WTC11 (cell line): ENCODE data around the gene ZNF714. TPM values are rescaled to one million over a fixed set of nuclear protein-coding genes. Genes with fewer than 3 reads are reported as not detected.

Experiments used
- ATAC-seq: fragments of 200-7000 bp; cut with Tn5 transposase; 2 replicates; pipeline ENCODE4 v1.10.0; 2021; ENCODE audit warnings: mild to moderate bottlenecking, moderate library complexity
- CTCF ChIA-PET: fragments of 300-600 bp; sonication (Branson Sonifier 250); formaldehyde crosslinking; loops from one replicate; lab custom pipeline; 2021; ENCODE audit warnings: antibody characterized with exemption; lab: Charles Lee
- POLR2A ChIA-PET: fragments of 350-600 bp; sonication (Branson Sonifier 250); formaldehyde crosslinking; loops from one replicate; lab custom pipeline; 2021; ENCODE audit warnings: antibody characterized with exemption; lab: Charles Lee
- DNase-seq: peaks from one replicate; pipeline ENCODE4 v3.0.0; 2021; ENCODE audit warnings: low spot score
- H3K27ac Mint-ChIP-seq: 2 replicates; pipeline ENCODE4 v1.8.0; 2021; ENCODE audit warnings: mixed read lengths
- H3K27me3 Mint-ChIP-seq: 2 replicates; pipeline ENCODE4 v1.8.0; 2021; ENCODE audit warnings: low read depth, mild to moderate bottlenecking, moderate library complexity, mixed read lengths
- H3K36me3 Mint-ChIP-seq: 2 replicates; pipeline ENCODE4 v1.8.0; 2021; ENCODE audit warnings: mixed read lengths
- H3K4me1 Mint-ChIP-seq: 2 replicates; pipeline ENCODE4 v1.8.0; 2022; ENCODE audit warnings: mixed read lengths
- H3K4me3 Mint-ChIP-seq: 2 replicates; pipeline ENCODE4 v1.8.0; 2021; ENCODE audit warnings: mild to moderate bottlenecking, moderate library complexity, mixed read lengths
- H3K9me3 Mint-ChIP-seq: 2 replicates; pipeline ENCODE4 v1.8.0; 2021; ENCODE audit warnings: mixed read lengths
- ARID4B ChIP-seq: sonication (generic); formaldehyde crosslinking; IDR thresholded peaks from 2 replicates; pipeline ENCODE4 v1.8.0; 2023; ENCODE audit warnings: missing genetic modification reagents, mild to moderate bottlenecking, borderline replicate concordance
- ATF6 ChIP-seq: sonication (generic); formaldehyde crosslinking; IDR thresholded peaks from 2 replicates; pipeline ENCODE4 v1.8.1; 2023; ENCODE audit warnings: mild to moderate bottlenecking, missing genetic modification reagents
- CREB1 ChIP-seq: sonication (generic); formaldehyde crosslinking; IDR thresholded peaks from 2 replicates; pipeline ENCODE4 v1.8.0; 2023; ENCODE audit warnings: mild to moderate bottlenecking, missing genetic modification reagents
- CTCF ChIP-seq: fragments of 200-600 bp; IDR thresholded peaks from 2 replicates; pipeline ENCODE4 v1.8.0; 2022; ENCODE audit warnings: antibody characterized with exemption
- GABPB1 ChIP-seq: sonication (generic); formaldehyde crosslinking; IDR thresholded peaks from 2 replicates; pipeline ENCODE4 v1.8.1; 2023; ENCODE audit warnings: mild to moderate bottlenecking, missing genetic modification reagents
- MYBL2 ChIP-seq: sonication (generic); formaldehyde crosslinking; IDR thresholded peaks from 2 replicates; pipeline ENCODE4 v1.8.1; 2023; ENCODE audit warnings: mild to moderate bottlenecking, moderate library complexity, missing genetic modification reagents
- PRRX2 ChIP-seq: fragments of 250-450 bp; sonication (Bioruptor Pico); IDR thresholded peaks from 2 replicates; pipeline ENCODE4 v1.8.0; 2021; ENCODE audit warnings: mild to moderate bottlenecking
- SOX15 ChIP-seq: fragments of 250-450 bp; sonication (Bioruptor Pico); IDR thresholded peaks from 2 replicates; pipeline ENCODE4 v1.9.0; 2021; ENCODE audit warnings: mild to moderate bottlenecking
- TP53 ChIP-seq: sonication (generic); formaldehyde crosslinking; IDR thresholded peaks from 2 replicates; pipeline ENCODE4 v1.8.1; 2023; ENCODE audit warnings: mild to moderate bottlenecking, missing genetic modification reagents
- USF2 ChIP-seq: sonication (generic); formaldehyde crosslinking; IDR thresholded peaks from 2 replicates; pipeline ENCODE4 v1.8.1; 2023; ENCODE audit warnings: mild to moderate bottlenecking, missing genetic modification reagents, moderate library complexity
- ZBTB21 ChIP-seq: sonication (generic); formaldehyde crosslinking; IDR thresholded peaks from 2 replicates; pipeline ENCODE4 v1.8.1; 2023; ENCODE audit warnings: mild to moderate bottlenecking, missing genetic modification reagents, borderline replicate concordance
- ZBTB43 ChIP-seq: sonication (generic); formaldehyde crosslinking; IDR thresholded peaks from 2 replicates; pipeline ENCODE4 v1.8.1; 2023; ENCODE audit warnings: mild to moderate bottlenecking, missing genetic modification reagents
- ZNF396 ChIP-seq: fragments of 250-450 bp; sonication (Bioruptor Pico); IDR thresholded peaks from 2 replicates; pipeline ENCODE4 v1.8.0; 2021; ENCODE audit warnings: mild to moderate bottlenecking, moderate library complexity, borderline replicate concordance
- ZNF425 ChIP-seq: fragments of 250-450 bp; sonication (Bioruptor Pico); conservative IDR thresholded peaks from 2 replicates; pipeline ENCODE4 v1.9.0; 2021; ENCODE audit warnings: mild to moderate bottlenecking
- total RNA-seq: library from RNA; stranded (reverse); gene quantifications from 3 replicates; pipeline ENCODE4 v1.2.3, GENCODE V29; 2021

Gene ZNF714
- total RNA-seq, 1 experiment from 2014 or later = 60.4 TPM

GRCh38 chr19:21147540-21147939 is 65.5 kb downstream of the ZNF714 start:
- H3K9me3 Mint-ChIP-seq = peaks cover 53% of the 10 kb centered on the region
- no peak overlapping the region for H3K4me3 Mint-ChIP-seq
- H3K36me3 Mint-ChIP-seq = peaks cover 93% of the 10 kb centered on the region

More at GRCh38 chr19:21147540-21147939, 65.5 kb downstream of the ZNF714 start:
- no peak for DNase-seq
- TF ChIP-seq PRRX2 (CRISPR knock-in tag) (no peak), MYBL2 (no peak), CREB1 (CRISPR knock-in tag) (no peak), ZNF425 (CRISPR knock-in tag) (no peak), USF2 (CRISPR knock-in tag) (no peak), CTCF (no peak), GABPB1 (CRISPR knock-in tag) (no peak), ZNF396 (CRISPR knock-in tag) (no peak), ATF6 (CRISPR knock-in tag) (no peak), SOX15 (CRISPR knock-in tag) (no peak), ZBTB43 (CRISPR knock-in tag) (no peak), ARID4B (CRISPR knock-in tag) (no peak), ZBTB21 (CRISPR knock-in tag) (no peak), TP53 (CRISPR knock-in tag) (no peak)
- no peak for ATAC-seq
- no peaks in the 10 kb centered on the region for H3K27me3 Mint-ChIP-seq
- peaks cover 10% of the 10 kb centered on the region for H3K4me1 Mint-ChIP-seq
- ChIA-PET POLR2A (interaction anchor here (0.6 kb wide), 1 partner anchor 12 kb away, joined by 3 read pairs; no protein-coding TSS in a partner anchor), CTCF (no interaction called here)
- no peak overlapping the region for H3K27ac Mint-ChIP-seq
